ENCODE results near the gene TCAIM. TPM values are rescaled to one million over a fixed set of nuclear protein-coding genes. Genes with fewer than 3 reads are reported as not detected.

TCAIM gene
- total RNA-seq, 3 donors from 2014 or later: 19.7 to 25.2 (median 24.2) TPM

DNA sequence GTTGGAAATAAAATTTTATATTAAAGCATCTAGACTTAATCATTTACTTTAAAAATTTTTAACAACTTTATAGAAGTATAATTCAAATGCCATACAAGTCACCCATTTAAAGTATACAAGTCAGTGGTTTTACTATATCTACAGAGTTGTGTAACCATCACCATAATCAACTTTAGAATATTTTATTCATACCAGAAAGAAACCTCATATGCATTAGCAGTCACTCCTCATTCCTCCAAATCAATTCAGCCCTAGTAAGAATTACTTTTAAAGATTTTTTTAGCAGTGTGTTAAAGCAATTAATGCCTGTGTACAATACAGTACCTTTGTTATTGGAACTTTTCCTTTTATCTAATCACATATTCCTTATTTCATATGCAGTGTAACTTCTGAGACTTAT, 14.0 kb upstream of the TCAIM start:
- no peaks in the 10 kb centered on the region for H3K4me1 ChIP-seq
- no peak overlapping the region for H3K27ac ChIP-seq
- TF ChIP-seq, protein P1, sequence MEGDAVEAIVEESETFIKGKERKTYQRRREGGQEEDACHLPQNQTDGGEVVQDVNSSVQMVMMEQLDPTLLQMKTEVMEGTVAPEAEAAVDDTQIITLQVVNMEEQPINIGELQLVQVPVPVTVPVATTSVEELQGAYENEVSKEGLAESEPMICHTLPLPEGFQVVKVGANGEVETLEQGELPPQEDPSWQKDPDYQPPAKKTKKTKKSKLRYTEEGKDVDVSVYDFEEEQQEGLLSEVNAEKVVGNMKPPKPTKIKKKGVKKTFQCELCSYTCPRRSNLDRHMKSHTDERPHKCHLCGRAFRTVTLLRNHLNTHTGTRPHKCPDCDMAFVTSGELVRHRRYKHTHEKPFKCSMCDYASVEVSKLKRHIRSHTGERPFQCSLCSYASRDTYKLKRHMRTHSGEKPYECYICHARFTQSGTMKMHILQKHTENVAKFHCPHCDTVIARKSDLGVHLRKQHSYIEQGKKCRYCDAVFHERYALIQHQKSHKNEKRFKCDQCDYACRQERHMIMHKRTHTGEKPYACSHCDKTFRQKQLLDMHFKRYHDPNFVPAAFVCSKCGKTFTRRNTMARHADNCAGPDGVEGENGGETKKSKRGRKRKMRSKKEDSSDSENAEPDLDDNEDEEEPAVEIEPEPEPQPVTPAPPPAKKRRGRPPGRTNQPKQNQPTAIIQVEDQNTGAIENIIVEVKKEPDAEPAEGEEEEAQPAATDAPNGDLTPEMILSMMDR (IDR thresholded peaks at IDR 0.05): no peak
- TF ChIP-seq POLR2AphosphoS5 (IDR thresholded peaks at IDR 0.05): no peak
- no peak for TF ChIP-seq POLR2A (IDR thresholded peaks at IDR 0.05)
- intact Hi-C loops (cut with DNase I; ENCODE audit: low total_unique reads): no loop called here
- H3K27me3 ChIP-seq: no peaks in the 10 kb centered on the region
- no peaks in the 10 kb centered on the region for H3K36me3 ChIP-seq
- no peak overlapping the region for H3K4me3 ChIP-seq
- no peak for DNase-seq (ENCODE audit: low spot score in 2 of 2)
- no peaks in the 10 kb centered on the region for H3K9me3 ChIP-seq

DNA sequence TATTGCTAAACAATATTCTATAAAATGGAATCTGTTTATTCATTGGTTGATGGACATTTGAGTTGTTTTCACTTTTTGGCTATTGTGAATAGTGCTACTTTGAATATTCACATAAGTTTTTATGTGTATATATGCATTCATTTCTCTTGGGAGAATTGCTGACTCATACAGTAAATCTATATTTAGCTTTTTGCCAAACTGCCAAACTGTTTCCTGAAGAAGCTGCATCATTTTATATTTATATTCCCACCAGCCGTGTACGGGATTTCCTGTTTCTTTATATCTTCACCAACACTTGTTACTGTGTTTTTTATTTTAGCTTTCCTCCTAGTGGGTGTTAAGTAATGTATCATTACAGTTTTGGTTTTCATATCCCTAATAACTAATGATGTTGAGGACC, 12.5 kb upstream of the TCAIM start:
- H3K9me3 ChIP-seq: no peaks in the 10 kb centered on the region
- intact Hi-C loops (cut with DNase I; ENCODE audit: low total_unique reads): no loop called here
- DNase-seq (ENCODE audit: low spot score in 2 of 2): no peak
- no peak overlapping the region for H3K27ac ChIP-seq
- no peak overlapping the region for H3K4me3 ChIP-seq
- H3K36me3 ChIP-seq: no peaks in the 10 kb centered on the region
- no peaks in the 10 kb centered on the region for H3K4me1 ChIP-seq
- no peaks in the 10 kb centered on the region for H3K27me3 ChIP-seq
- TF ChIP-seq, protein P1 (IDR thresholded peaks at IDR 0.05): no peak
- TF ChIP-seq POLR2A (IDR thresholded peaks at IDR 0.05) (no peak), POLR2AphosphoS5 (IDR thresholded peaks at IDR 0.05) (no peak)

DNA sequence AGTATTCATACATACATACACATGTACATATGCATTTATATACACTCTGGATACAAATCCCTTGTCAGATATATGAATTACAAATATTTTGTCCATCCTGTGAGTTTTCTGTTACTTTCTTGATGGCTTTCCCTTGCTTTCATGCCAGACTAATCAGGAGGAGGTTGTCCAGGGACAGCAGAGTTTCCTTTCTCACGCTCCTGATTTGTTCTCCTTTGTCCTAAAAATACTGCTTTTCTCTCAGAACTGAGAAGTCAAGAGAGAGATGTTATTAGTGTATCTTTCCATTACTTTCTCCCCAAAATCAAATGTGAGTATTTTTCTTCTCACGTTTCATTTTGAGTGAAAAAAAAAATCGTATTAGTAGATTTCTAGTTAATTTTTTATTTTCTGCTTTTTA, 12.1 kb upstream of the TCAIM start:
- TF ChIP-seq POLR2AphosphoS5 (IDR thresholded peaks at IDR 0.05) (no peak), POLR2A (IDR thresholded peaks at IDR 0.05) (no peak)
- TF ChIP-seq, protein P1 (IDR thresholded peaks at IDR 0.05): no peak
- H3K27ac ChIP-seq: no peak overlapping the region
- intact Hi-C loops (cut with DNase I; ENCODE audit: low total_unique reads): no loop called here
- no peak overlapping the region for H3K4me3 ChIP-seq
- H3K9me3 ChIP-seq: no peaks in the 10 kb centered on the region
- no peaks in the 10 kb centered on the region for H3K4me1 ChIP-seq
- no peaks in the 10 kb centered on the region for H3K36me3 ChIP-seq
- no peak for DNase-seq (ENCODE audit: low spot score in 2 of 2)
- H3K27me3 ChIP-seq: no peaks in the 10 kb centered on the region

DNA sequence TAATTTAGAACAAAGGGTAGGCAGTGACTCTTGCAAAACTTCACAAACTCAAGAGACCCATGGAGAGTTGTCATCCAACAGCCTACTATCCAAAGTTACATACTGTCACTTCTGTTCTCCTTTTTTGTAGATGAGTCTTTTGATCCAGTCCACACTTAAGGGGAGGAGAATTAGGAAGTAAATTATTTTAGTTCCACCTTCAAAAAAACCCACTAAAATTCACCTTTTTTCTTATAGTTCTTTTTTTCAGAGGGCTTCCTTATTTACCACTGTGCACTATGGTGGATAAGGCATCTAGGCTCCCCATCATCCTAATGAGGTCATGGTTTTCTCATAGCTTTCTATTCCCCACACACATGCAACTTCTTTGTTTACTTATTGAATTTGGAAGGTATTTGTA, 8.6 kb upstream of the TCAIM start:
- TF ChIP-seq POLR2AphosphoS5 (IDR thresholded peaks at IDR 0.05): no peak
- TF ChIP-seq, protein P1 (IDR thresholded peaks at IDR 0.05): no peak
- no peak for TF ChIP-seq POLR2A (IDR thresholded peaks at IDR 0.05)
- DNase-seq (ENCODE audit: low spot score in 2 of 2): no peak
- Histone ChIP-seq H3K4me1 (no peaks in the 10 kb centered on the region), H3K4me3 (no peak overlapping the region), H3K27ac (no peak overlapping the region), H3K9me3 (no peaks in the 10 kb centered on the region), H3K36me3 (no peaks in the 10 kb centered on the region), H3K27me3 (no peaks in the 10 kb centered on the region)
- intact Hi-C loops (cut with DNase I; ENCODE audit: low total_unique reads): no loop called here

DNA sequence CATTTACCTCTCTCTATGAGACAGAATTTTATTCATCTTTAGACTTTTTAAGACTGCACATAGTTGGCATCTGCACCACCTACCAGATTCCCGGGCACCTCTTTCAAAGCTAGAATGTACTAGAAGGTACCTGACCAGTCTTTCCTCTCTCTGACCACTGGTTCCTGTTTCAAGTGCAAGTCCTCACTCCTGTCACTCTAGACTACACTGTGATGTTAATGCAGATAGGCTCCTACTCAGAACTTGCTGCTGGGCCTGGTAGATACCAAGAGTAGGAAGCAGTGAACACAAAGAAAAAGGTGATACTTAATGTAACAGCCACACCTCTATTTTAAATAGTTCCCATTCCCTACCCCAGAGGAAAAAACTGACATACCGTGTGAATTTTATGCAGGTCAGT, 8.1 kb upstream of the TCAIM start:
- no peaks in the 10 kb centered on the region for H3K27me3 ChIP-seq
- TF ChIP-seq POLR2A (IDR thresholded peaks at IDR 0.05): no peak
- TF ChIP-seq, protein P1 (IDR thresholded peaks at IDR 0.05): no peak
- H3K4me3 ChIP-seq: no peak overlapping the region
- H3K36me3 ChIP-seq: no peaks in the 10 kb centered on the region
- no peak overlapping the region for H3K27ac ChIP-seq
- no peaks in the 10 kb centered on the region for H3K9me3 ChIP-seq
- no peaks in the 10 kb centered on the region for H3K4me1 ChIP-seq
- intact Hi-C loops (cut with DNase I; ENCODE audit: low total_unique reads): no loop called here
- DNase-seq (ENCODE audit: low spot score in 2 of 2): no peak

Measured in breast epithelium (tissue), 4 donors.